OCI-LY7 (cell line): Measurements from ENCODE around the gene KCNQ4. TPM values are rescaled to one million over a fixed set of nuclear protein-coding genes. Genes with fewer than 3 reads are reported as not detected.

Source experiments
- BruUV-seq: library from RNA; stranded (reverse); fragments of 400-500 nt; replicated peaks from 2 replicates; lab custom pipeline; 2021; lab: Mats Ljungman, UMichigan
- CTCF ChIA-PET: fragments of 300-600 bp; sonication (Branson Sonifier 250); formaldehyde crosslinking; loops from one replicate; lab custom pipeline; 2022; ENCODE audit warnings: antibody characterized with exemption; ENCODE audit not compliant: unreplicated experiment; lab: Charles Lee
- POLR2A ChIA-PET: fragments of 300-600 bp; sonication (Branson Sonifier 250); formaldehyde crosslinking; loops from one replicate; lab custom pipeline; 2022; ENCODE audit warnings: antibody characterized with exemption; lab: Charles Lee
- DNase-seq: peaks from one replicate; pipeline ENCODE4 v3.0.0-alpha.2; 2015; ENCODE audit warnings: low spot score
- H2AFZ ChIP-seq: fragments of 200-600 bp; sonication (generic), shearing (Covaris generic); 2 replicates; pipeline ENCODE4 v1.6.1; 2014; ENCODE audit warnings: mild to moderate bottlenecking, antibody characterized with exemption, low read length, moderate library complexity
- H3K27ac ChIP-seq: fragments of 200-600 bp; sonication (generic); 2 replicates; pipeline ENCODE4 v1.5.1; 2014; ENCODE audit warnings: mixed run types, low read depth, mild to moderate bottlenecking, moderate library complexity, low read length, inconsistent platforms; ENCODE audit not compliant: poor library complexity, severe bottlenecking
- H3K36me3 ChIP-seq: fragments of 200-600 bp; sonication (generic); 2 replicates; pipeline ENCODE4 v1.6.1; 2014; ENCODE audit warnings: mild to moderate bottlenecking, antibody characterized with exemption, low read length, moderate library complexity, mixed read lengths; ENCODE audit not compliant: insufficient read depth
- H3K4me1 ChIP-seq: fragments of 200-600 bp; sonication (generic); 2 replicates; pipeline ENCODE4 v1.5.1; 2014; ENCODE audit warnings: mild to moderate bottlenecking, low read length; ENCODE audit not compliant: insufficient read depth, poor library complexity, severe bottlenecking
- H3K4me2 ChIP-seq: fragments of 200-600 bp; sonication (generic); 2 replicates; pipeline ENCODE4 v1.6.1; 2014; ENCODE audit warnings: mild to moderate bottlenecking, low read length
- H3K4me3 ChIP-seq: fragments of 200-600 bp; sonication (generic); 2 replicates; pipeline ENCODE4 v1.5.1; 2014; ENCODE audit warnings: mild to moderate bottlenecking, low read depth, low read length; ENCODE audit not compliant: poor library complexity, severe bottlenecking
- H3K79me2 ChIP-seq: fragments of 200-600 bp; sonication (generic); 2 replicates; pipeline ENCODE4 v1.6.1; 2016; ENCODE audit warnings: low read depth, mild to moderate bottlenecking, low read length, moderate library complexity, mixed read lengths; ENCODE audit not compliant: insufficient read depth
- H3K9me2 ChIP-seq: fragments of 200-600 bp; sonication (generic); 2 replicates; pipeline ENCODE4 v1.6.1; 2016; ENCODE audit warnings: mild to moderate bottlenecking, low read length, mixed read lengths; ENCODE audit not compliant: insufficient read depth
- H3K9me3 ChIP-seq: fragments of 200-600 bp; sonication (generic); 2 replicates; pipeline ENCODE4 v1.6.1; 2014; ENCODE audit warnings: mild to moderate bottlenecking, mixed run types, low read length, mixed read lengths
- H4K20me1 ChIP-seq: fragments of 200-600 bp; sonication (generic); 2 replicates; pipeline ENCODE4 v1.6.1; 2014; ENCODE audit warnings: mild to moderate bottlenecking, antibody characterized with exemption, low read length, moderate library complexity, mixed read lengths; ENCODE audit not compliant: insufficient read depth
- EZH2phosphoT487 ChIP-seq: fragments of 200-600 bp; sonication (generic); IDR thresholded peaks from 2 replicates; pipeline ENCODE4 v1.6.1; 2018; ENCODE audit warnings: low read depth, borderline replicate concordance, mild to moderate bottlenecking, mixed run types, antibody characterized with exemption, low read length, moderate library complexity, mixed read lengths
- intact Hi-C: fragments of 100-400 bp; cut with micrococcal nuclease; formaldehyde crosslinking; loops from one replicate; pipeline ENCODE4 v1.10.0; 2022; ENCODE audit not compliant: unreplicated experiment
- total RNA-seq, 2 experiments: library from RNA; depleted of rRNA in 1 of 2; stranded (reverse); fragments of >200 nt in 1 of 2; shearing (Covaris generic) in 1 of 2; gene quantifications; 2 replicates each; pipeline ENCODE4 v1.2.3, GENCODE V29; 2014 to 2022
- TF ChIP-seq, protein P1 (sequence below): fragments of 200-600 bp; sonication (generic); conservative IDR thresholded peaks from 2 replicates; pipeline ENCODE4 v1.5.1; 2014; ENCODE audit warnings: mild to moderate bottlenecking, antibody characterized with exemption, low read length, moderate library complexity, mixed read lengths

KCNQ4 gene
- total RNA-seq, 2 experiments from 2014 or later, result 0.16 to 0.49 TPM

- Histone ChIP-seq H3K9me3 (no peaks in the 10 kb centered on the region), H3K27ac (no peak overlapping the region), H3K79me2 (no peaks in the 10 kb centered on the region), H3K4me1 (peaks cover 26% of the 10 kb centered on the region), H3K9me2 (no peaks in the 10 kb centered on the region), H2AFZ (no peak overlapping the region), H3K36me3 (no peaks in the 10 kb centered on the region), H3K4me3 (no peak overlapping the region), H4K20me1 (no peaks in the 10 kb centered on the region), H3K4me2 (no peak overlapping the region)
- ChIA-PET CTCF (interaction anchor here (1.1 kb wide), 1 partner anchor 19 kb away, joined by 4 read pairs; no protein-coding TSS in a partner anchor), POLR2A (interaction anchor here (1.3 kb wide), 1 partner anchor 11 kb away, joined by 3 read pairs; no protein-coding TSS in a partner anchor)
- TF ChIP-seq, protein P1, sequence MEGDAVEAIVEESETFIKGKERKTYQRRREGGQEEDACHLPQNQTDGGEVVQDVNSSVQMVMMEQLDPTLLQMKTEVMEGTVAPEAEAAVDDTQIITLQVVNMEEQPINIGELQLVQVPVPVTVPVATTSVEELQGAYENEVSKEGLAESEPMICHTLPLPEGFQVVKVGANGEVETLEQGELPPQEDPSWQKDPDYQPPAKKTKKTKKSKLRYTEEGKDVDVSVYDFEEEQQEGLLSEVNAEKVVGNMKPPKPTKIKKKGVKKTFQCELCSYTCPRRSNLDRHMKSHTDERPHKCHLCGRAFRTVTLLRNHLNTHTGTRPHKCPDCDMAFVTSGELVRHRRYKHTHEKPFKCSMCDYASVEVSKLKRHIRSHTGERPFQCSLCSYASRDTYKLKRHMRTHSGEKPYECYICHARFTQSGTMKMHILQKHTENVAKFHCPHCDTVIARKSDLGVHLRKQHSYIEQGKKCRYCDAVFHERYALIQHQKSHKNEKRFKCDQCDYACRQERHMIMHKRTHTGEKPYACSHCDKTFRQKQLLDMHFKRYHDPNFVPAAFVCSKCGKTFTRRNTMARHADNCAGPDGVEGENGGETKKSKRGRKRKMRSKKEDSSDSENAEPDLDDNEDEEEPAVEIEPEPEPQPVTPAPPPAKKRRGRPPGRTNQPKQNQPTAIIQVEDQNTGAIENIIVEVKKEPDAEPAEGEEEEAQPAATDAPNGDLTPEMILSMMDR, result no peak
- no peak for TF ChIP-seq EZH2phosphoT487
- BruUV-seq, result no TSS peak
- no peak for DNase-seq
- intact Hi-C loops, result no loop called here
Observed at GRCh38 chr1:40794048-40794447, 10.5 kb downstream of the KCNQ4 start.

GRCh38 chr1:40794974-40795715 is 11.6 kb downstream of the KCNQ4 start:
- Histone ChIP-seq H3K4me3 (peak overlapping the region; percentile 37), H3K4me2 (peak overlapping the region; percentile 72), H3K79me2 (no peaks in the 10 kb centered on the region), H4K20me1 (no peaks in the 10 kb centered on the region), H3K27ac (peak overlapping the region; percentile 1), H3K4me1 (peaks cover 26% of the 10 kb centered on the region), H3K36me3 (no peaks in the 10 kb centered on the region), H2AFZ (peak overlapping the region; percentile 71; the same call in 1 of the 2 replicates), H3K9me2 (no peaks in the 10 kb centered on the region), H3K9me3 (no peaks in the 10 kb centered on the region)
- no TSS peak for BruUV-seq
- peak; percentile 33 for DNase-seq
- ChIA-PET POLR2A (interaction anchor here (0.6 to 1.3 kb wide), 5 partner anchors 12 to 1352 kb away, joined by 3 to 6 read pairs (median 3); no protein-coding TSS in a partner anchor), CTCF (interaction anchor here (0.6 to 1.1 kb wide), 2 partner anchors 20 to 80 kb away, joined by 3 to 4 read pairs; no protein-coding TSS in a partner anchor)
- intact Hi-C loops, result no loop called here
- no peak for TF ChIP-seq EZH2phosphoT487
- TF ChIP-seq, protein P1, result no peak
